Type B pancreatic cell (in vitro differentiated cells): ENCODE measurements around the gene DYNC1LI1. TPM values are rescaled to one million over a fixed set of nuclear protein-coding genes. Genes with fewer than 3 reads are reported as not detected.

Experiments used
- DNase-seq: peaks from one replicate; pipeline ENCODE4 v3.0.0; 2021; ENCODE audit warnings: mixed read lengths; ENCODE audit not compliant: unreplicated experiment; ENCODE audit errors: extremely low spot score
- H3K27ac Mint-ChIP-seq: 2 replicates; pipeline ENCODE4 v1.8.0; 2021; ENCODE audit warnings: mild to moderate bottlenecking, mixed read lengths
- H3K27me3 Mint-ChIP-seq: 2 replicates; pipeline ENCODE4 v1.8.0; 2021; ENCODE audit warnings: mixed read lengths
- H3K36me3 Mint-ChIP-seq: 2 replicates; pipeline ENCODE4 v1.8.0; 2021; ENCODE audit warnings: mixed read lengths
- H3K4me1 Mint-ChIP-seq: one replicate; pipeline ENCODE4 v1.8.0; 2021; ENCODE audit warnings: mixed read lengths; ENCODE audit not compliant: unreplicated experiment
- H3K4me3 Mint-ChIP-seq: 2 replicates; pipeline ENCODE4 v1.8.0; 2021; ENCODE audit warnings: mild to moderate bottlenecking, mixed read lengths
- H3K9me3 Mint-ChIP-seq: 2 replicates; pipeline ENCODE4 v1.8.0; 2021; ENCODE audit warnings: mixed read lengths
- CTCF ChIP-seq: fragments of 200-600 bp; sonication (generic); conservative IDR thresholded peaks from 2 replicates; pipeline ENCODE4 v1.5.0; 2021; ENCODE audit warnings: antibody characterized with exemption, mild to moderate bottlenecking
- total RNA-seq: library from RNA; stranded (reverse); gene quantifications from 2 replicates; pipeline ENCODE4 v1.2.1, GENCODE V29; 2021; ENCODE audit warnings: low replicate concordance

DYNC1LI1 gene
- total RNA-seq, 1 donor from 2014 or later = 35.9 TPM

- Mint-ChIP-seq H3K4me3 (no peak overlapping the region), H3K36me3 (no peaks in the 10 kb centered on the region), H3K9me3 (no peaks in the 10 kb centered on the region), H3K27ac (no peak overlapping the region), H3K27me3 (peaks cover 10% of the 10 kb centered on the region), H3K4me1 (no peaks in the 10 kb centered on the region)
- no peak for DNase-seq
- no peak for TF ChIP-seq CTCF
These were observed 41.9 kb upstream of the DYNC1LI1 start for GRCh38 chr3:32612547-32612946.

- no peak for TF ChIP-seq CTCF
- Mint-ChIP-seq H3K27me3 (peaks cover 11% of the 10 kb centered on the region), H3K4me1 (peaks cover 7% of the 10 kb centered on the region), H3K4me3 (no peak overlapping the region), H3K9me3 (no peaks in the 10 kb centered on the region), H3K27ac (no peak overlapping the region), H3K36me3 (no peaks in the 10 kb centered on the region)
- DNase-seq = no peak
These were observed 36.9 kb upstream of the DYNC1LI1 start for GRCh38 chr3:32607522-32607921.

GRCh38 chr3:32606960-32607359 lies 36.3 kb upstream of the DYNC1LI1 start:
- no peaks in the 10 kb centered on the region for H3K36me3 Mint-ChIP-seq
- peaks cover 11% of the 10 kb centered on the region for H3K27me3 Mint-ChIP-seq
- H3K4me1 Mint-ChIP-seq = peaks cover 8% of the 10 kb centered on the region
- no peak overlapping the region for H3K4me3 Mint-ChIP-seq
- DNase-seq = no peak
- no peaks in the 10 kb centered on the region for H3K9me3 Mint-ChIP-seq
- TF ChIP-seq CTCF = no peak
- no peak overlapping the region for H3K27ac Mint-ChIP-seq

- H3K4me3 Mint-ChIP-seq = no peak overlapping the region
- peaks cover 11% of the 10 kb centered on the region for H3K27me3 Mint-ChIP-seq
- no peak for DNase-seq
- no peak for TF ChIP-seq CTCF
- peaks cover 13% of the 10 kb centered on the region for H3K4me1 Mint-ChIP-seq
- H3K36me3 Mint-ChIP-seq = no peaks in the 10 kb centered on the region
- no peaks in the 10 kb centered on the region for H3K9me3 Mint-ChIP-seq
- no peak overlapping the region for H3K27ac Mint-ChIP-seq
These were observed 35.6 kb upstream of the DYNC1LI1 start for GRCh38 chr3:32606277-32606676.

- Mint-ChIP-seq H3K4me1 (peaks cover 13% of the 10 kb centered on the region), H3K27ac (no peak overlapping the region), H3K9me3 (no peaks in the 10 kb centered on the region), H3K27me3 (peaks cover 6% of the 10 kb centered on the region), H3K36me3 (no peaks in the 10 kb centered on the region), H3K4me3 (no peak overlapping the region)
- no peak for TF ChIP-seq CTCF
- DNase-seq = no peak
These were observed 32.4 kb upstream of the DYNC1LI1 start for GRCh38 chr3:32603064-32603463.

GRCh38 chr3:32602206-32602605 lies 31.5 kb upstream of the DYNC1LI1 start:
- no peaks in the 10 kb centered on the region for H3K36me3 Mint-ChIP-seq
- no peak for DNase-seq
- H3K4me3 Mint-ChIP-seq = no peak overlapping the region
- no peak overlapping the region for H3K27ac Mint-ChIP-seq
- peaks cover 13% of the 10 kb centered on the region for H3K4me1 Mint-ChIP-seq
- no peaks in the 10 kb centered on the region for H3K27me3 Mint-ChIP-seq
- no peak for TF ChIP-seq CTCF
- no peaks in the 10 kb centered on the region for H3K9me3 Mint-ChIP-seq
